NCI-H146 (cell line): ENCODE measurements around the gene THOC3.
"Not testable (repeated sequence)": the region's sequence is repeated elsewhere in the genome, so short reads cannot be mapped to it uniquely, and the experiment has no call there.

ENCODE experiments used
- DNase-seq: peaks from one replicate; lab custom pipeline; 2025; lab: John Stamatoyannopoulos, UW

THOC3 gene

DNA sequence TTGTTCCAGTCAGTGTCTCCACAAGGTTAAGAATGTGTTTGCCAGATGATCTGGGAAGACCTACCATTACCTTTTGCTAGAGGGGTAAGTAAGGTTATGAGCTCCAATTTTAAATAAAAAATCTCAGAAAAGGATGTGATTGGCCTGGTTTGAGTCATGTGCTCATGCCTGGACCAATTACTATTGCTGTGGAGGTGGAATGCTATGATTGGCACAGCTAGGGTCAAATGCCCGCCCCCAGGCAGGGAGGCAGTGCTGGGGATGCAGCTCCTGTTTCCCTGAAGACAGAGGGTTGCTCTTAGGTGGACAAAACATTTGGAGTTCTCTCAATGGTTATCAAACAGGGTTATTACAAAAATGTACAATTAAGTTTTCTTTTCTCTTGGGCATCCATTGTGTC lies 29.6 kb downstream of the THOC3 start:
- DNase-seq, result not testable (repeated sequence)

DNA sequence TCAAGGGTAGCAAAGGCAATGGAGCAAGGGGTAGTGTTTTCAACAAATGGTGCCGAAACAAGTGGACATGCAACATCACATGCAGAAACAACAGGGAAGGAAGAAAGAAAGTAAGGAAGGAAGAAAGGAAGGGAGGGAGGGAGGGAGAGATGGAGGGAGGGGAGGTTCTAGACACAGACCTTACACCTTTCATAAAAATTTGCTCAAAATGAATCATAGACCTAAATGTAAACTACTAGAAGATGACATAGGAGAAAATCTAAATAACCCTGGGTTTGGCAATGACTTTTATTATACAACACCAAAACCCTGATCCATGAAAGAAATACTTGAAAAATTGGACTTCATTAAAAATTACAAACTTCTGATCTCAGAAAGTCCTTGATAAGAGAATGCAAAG lies 39.4 kb downstream of the THOC3 start:
- DNase-seq, result not testable (repeated sequence)

DNA sequence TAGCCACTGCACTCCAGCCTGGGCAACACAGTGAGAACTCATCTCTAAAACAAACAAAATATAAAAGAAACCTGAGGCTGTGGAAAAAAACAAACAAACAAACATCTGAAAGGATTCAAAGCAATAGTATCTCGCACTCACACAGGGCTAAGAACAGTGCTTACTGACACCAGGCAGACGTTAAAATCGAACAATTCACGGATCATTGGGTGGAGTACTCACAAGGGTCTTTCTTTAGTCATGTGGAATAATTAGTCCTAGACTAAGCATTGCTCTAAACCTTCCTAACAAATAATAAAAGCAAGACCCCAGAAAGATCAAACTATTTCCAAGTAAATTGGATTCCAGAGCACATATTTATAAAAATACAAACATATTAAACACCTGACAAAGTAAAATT lies 43.0 kb downstream of the THOC3 start:
- not testable (repeated sequence) for DNase-seq

DNA sequence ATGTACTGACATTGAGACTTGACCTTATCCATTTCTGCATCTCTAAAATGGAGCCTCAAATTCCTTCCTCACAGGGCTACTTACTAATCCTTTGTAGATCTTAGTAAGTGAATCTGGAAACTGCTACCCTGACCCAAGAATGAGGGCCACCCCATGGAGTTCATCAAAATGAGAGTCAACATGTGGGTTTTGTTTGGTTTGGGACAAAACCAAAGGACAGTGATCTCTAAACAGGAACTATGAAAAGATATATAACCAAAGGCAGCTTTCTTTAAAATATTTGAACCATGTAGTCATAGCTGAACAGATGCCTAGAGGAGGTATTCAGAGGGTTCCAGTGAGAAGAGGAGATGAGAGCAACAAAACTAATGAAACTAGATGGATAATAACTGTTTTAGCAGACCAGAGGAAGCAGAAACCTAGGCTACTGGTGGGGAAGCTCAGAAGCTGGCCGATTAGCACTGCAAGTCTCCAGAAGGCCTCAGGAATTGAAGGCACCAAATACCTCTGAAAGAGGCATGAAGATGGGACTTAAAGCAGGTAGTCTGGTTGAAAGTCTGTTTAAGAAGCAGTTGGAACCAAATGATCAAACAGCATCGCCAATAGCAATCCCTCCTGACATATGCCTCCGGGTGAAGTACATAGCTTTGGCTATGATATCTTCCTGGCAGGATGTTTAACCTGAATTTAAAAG lies 45.8 kb downstream of the THOC3 start:
- no peak for DNase-seq

DNA sequence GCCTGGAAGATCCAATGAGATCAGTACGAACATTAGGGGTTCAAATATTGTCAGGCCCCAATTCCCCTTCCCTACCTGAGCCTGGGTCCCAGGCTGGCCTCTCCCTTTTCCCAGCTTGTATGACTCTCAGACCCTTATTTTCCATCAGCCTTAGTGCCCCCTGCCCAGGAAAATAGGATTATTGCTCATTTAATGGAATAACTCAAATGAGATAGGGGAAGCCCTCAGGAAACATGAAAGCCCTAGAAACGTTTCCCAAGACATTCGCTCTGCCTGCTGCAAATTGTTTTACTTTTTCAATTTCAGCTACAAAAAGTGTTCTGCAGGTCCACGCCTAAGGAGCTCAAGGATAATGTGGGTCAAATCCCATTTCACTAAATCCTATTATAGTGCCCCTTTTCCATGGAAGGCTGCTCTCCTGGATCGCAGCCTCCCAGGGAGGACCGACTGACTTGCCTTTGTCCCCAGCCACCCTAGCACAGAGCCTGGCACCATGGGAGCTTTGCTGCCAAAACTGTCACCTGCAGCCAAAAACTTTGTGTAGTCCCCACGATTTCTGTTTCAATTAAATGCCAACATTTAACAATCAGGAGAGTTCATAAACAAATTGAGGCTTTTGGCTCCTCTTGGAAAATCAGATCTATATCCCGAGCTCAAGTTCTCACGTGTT lies 46.9 kb downstream of the THOC3 start:
- no peak for DNase-seq

DNA sequence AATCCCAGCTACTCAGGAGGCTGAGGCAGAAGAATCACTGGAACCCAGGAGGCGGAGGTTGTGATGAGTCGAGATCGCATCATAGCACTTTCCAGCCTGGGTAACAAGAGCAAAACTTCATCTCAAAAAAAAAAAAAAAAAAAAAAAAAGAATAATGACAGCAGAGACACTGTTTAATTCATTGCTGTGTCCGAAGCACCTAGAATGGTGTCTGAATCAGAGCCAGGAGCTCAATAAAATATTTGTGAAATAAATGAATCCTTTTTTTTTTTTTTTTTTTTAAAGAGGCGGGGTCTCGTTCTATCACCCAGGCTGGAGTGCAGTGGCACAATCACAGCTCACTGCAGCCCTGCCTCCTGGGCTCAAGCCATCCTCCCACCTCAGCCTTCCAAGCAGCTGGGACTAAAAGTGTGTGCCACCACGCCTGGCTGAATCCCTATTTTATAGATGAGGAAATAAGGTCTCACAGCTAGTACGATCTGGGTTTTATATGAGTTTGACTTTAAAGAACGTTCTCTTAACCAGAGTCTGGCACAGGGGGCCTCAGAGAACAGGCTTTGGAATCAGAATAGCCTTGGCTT lies 47.8 kb downstream of the THOC3 start:
- DNase-seq, result no peak

DNA sequence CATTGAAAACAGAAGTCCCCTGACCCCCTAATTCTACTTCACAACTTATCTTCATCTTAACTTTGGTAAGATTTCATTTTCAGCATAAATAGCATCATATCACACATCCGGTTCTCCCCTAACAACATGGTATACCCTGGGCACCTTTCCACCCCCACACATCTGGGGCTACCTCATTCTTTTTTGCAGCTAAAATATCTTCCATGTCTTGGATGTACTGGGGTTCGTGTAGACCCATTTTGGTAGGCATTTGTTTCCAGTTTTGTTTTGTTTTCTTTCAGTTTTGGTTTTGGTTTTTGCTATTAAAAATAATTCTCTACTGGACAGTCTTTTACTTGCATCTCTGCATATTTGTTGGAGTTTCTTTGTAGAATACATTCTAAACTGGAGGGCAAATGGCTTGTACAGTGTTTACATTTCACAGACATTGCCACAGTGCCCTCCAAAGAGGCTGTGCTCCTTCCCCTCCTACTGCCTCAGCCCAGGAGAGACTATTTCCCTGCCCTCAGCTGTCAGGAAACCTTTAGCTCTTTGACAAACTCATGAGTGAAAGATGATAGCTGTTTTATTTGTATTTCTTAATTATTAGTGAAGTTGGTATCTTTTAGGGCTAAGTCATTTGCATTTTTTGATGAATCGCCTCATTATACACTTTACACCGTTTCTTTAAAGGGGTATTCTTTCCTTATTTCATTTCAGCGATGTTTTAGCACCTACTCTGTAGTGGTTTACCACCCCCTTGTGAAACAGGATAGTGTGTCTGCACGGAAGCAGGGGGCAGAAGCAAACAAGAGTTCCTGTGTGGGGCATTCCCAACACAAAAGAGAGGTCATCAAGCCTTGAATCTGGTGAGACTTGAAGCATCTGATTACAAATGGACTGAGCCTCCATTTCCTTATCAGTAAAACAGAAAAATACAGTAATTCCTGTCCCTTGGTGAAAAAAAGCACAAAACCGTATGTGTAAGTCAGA lies 52.8 kb downstream of the THOC3 start:
- DNase-seq, result not testable (repeated sequence)

DNA sequence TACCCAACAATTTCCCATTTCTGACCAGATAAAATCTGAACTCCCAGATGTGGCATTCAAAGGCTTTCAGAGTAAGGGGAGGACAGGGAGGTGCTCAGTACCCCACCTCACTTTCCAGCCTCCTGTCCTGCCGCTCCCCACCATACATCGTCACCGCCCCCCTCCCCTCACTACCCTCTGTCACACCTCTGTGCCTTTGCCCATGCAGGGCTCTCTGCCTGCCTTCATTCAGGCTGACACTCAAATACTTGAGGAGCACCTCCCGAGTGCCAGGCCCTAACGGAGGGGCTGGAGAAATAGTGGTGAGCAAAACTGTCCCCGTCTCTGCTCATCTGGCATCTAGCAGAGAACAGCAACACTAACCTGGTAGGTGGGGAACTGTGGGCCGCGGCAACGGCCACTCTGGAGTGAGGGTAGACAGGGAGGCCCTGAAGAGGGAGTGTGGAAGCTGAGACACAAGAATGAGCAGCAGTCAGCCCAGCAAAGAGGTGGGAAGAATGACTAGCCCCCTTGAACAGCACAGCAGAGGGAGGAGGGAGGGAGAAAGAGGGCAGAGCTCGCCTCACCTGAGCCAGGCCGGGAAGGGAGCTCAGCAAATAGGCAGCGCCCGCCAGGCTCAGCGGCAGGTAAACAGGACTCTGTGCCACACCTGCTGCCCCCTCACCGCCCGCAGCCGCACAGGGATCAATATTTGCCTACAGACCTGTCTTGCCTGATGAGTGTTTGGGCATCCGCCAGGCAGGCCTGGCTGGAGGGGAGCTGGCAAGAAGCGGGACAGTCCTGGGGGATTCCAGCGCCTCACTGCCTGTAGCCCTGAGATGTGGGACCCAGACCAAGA lies 54.1 kb downstream of the THOC3 start:
- not testable (repeated sequence) for DNase-seq

DNA sequence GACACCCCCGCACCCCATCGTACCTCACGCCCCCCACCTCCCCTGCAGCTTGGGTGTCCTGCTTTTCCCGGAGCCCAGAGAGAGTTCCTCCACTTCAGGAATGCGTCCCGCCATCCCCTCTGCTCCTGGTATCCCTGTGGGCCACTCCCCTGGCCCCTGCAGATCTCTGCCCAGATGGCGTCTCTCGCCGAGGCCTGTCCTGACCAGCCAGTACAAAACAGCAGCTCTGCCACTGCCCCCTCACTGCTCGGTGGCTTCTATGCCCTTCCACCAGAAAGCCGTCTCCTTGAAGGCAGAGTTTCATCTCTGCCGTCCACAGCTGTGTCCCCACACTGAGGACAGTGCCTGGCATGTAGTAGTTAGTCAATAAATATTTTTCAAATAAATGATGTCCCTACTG lies 58.0 kb downstream of the THOC3 start:
- not testable (repeated sequence) for DNase-seq
